GM19035 (cell line): ENCODE results near the gene STRAP.
"Not testable (repeated sequence)": the region's sequence is repeated elsewhere in the genome, so short reads cannot be mapped to it uniquely, and the experiment has no call there.

Experiments used
- ATAC-seq: cut with Tn5 transposase; IDR thresholded peaks from one replicate; pipeline ENCODE4 v1.9.1; 2021; ENCODE audit not compliant: unreplicated experiment

STRAP gene

DNA sequence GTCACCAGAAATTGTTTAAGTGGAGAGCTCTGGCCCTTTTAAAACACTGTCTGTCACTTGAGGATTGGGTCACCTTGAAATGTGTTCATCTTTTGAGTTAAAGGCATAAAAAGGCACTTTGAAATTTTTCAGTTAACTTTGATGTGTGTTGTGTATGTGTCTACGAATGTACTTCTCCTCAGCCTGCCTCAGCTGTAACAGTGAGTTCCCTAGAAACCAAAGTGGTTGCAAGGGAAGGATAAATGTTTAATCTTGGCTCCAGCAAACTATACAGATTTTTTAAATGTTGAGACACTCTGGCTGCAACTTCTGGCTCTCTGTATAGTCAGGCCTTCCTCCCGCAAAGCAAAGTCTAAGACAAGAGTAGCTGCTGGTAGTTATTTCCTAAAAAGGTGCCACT, 37.2 kb downstream of the STRAP start:
- no peak for ATAC-seq

DNA sequence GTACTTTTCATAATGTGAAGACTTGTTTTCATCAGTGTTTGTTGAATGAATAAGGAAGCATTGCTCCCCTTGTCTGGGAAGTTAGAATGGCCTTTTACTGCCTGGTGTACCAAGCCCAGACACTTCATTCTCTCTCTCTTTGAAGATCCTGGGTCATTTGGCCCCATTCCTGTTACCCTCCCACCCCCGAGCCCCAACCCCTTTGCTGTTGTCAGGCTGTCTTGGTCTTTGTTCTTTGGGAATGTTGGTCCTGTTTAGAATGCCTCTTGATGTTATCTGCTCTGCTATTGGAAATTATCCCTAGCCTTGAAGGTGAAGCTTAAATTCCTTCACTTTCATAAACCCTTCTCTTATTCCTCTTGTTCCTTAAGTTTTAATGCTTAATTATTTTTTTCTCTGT, 42.8 kb downstream of the STRAP start:
- ATAC-seq = no peak

DNA sequence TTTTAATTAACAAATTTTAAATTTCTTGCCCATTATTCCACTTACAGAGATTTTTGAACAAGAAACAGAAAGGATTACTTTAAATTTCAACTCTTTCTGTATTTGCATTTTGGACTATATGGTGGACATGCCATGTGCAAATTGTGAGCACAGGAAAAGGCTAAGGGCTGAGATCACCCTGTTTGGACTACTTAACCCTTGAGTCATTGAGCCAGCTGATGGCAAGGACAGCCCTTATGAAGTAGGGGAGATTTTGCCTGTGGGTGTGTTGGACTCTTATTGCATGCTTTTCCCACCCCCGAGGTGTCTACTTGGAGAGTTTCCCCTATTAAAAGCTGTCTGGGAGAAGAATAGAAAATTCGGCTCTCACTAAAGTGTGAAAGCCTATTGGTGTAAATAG, 46.2 kb downstream of the STRAP start:
- no peak for ATAC-seq

DNA sequence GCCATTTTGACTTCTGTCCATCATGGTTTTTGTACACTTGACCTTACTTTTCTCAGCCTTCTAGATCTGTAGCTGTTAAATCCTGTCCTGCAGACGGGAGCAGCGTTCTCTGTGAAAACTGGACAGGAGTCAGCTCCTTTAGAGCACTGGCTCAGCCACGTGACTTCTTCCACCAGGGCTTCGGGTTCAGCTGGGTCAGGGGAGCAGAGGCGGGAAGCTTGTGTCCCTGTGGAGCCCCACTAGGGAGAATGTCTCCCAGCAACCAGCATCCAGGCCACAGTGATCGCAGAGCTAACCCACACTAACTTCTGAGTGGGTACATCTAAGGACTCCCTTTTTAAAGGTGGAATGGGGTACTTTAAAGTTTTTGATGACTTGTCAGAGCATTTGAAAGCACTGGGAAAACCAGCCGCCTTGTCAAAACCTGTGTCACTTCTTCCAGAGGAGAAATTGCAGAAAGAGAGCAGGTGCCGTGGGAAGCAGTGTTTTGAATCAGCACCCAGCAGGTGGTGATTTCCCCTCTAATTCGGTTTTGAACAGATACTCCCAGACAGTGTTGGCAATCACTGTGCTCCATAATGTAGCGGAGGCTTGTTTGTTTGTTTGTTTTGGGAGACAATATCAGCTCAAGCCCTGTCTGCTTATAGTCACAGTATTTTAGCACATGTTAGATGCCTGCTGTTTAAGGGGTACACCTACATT, 46.8 kb downstream of the STRAP start:
- ATAC-seq = no peak

DNA sequence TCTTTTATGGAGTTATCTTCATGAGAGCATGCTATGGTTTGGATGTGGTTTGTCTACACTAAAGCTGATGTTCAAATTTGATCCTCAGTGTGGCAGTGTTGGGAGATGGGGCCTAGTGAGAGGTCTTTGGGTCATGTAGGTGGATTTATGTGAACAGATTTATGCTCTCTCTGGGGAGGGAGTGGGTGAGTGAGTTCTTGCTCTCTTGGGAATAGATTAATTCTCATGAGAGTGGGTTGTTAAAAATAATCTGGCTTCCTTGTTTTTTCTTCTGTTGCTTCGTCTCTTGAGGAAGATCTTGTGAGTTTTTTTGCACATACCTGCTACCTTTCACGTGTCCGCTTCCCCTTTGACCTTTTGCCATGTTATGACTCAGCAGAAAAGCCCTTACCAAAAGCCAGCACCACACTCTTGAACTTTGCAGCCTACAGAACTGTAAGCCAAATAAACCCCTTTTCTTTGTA, 49.4 kb downstream of the STRAP start:
- no peak for ATAC-seq

DNA sequence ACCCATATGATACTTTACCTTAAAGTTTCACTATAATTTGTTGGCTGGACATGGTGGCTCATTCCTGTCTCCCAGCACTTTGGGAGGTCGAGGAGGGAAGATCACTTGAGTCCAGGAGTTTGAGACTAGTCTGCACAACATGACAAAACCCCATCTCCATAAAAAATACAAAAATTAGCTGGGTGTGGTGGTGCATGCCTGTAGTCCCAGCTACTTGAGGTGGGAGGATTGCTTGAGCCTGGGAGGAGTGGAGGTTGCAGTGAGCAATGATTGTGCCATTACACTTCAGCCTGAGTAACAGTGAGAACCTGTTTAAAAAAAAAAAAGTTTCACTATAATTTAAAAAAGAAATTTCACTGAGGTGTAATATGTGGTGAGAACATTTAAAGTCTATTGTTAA, 50.1 kb downstream of the STRAP start:
- no peak for ATAC-seq

DNA sequence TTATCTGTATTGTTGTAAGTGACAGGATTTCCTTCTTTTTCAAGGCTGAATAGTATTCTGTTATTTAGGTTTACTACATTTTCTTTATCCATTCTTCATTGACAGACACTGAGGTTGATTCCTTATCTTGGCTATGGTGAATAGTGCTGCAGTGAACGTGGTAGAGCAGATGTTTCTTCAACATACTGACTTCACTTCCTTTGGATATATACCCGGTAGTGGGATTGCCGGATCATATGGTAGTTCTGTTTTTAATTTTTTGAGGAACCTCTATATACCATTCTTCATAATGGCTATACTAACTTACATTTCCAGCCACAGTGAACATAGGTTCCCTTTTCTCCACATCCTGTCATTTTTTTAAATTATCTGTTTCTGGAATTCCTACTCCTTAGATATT, 50.8 kb downstream of the STRAP start:
- no peak for ATAC-seq

DNA sequence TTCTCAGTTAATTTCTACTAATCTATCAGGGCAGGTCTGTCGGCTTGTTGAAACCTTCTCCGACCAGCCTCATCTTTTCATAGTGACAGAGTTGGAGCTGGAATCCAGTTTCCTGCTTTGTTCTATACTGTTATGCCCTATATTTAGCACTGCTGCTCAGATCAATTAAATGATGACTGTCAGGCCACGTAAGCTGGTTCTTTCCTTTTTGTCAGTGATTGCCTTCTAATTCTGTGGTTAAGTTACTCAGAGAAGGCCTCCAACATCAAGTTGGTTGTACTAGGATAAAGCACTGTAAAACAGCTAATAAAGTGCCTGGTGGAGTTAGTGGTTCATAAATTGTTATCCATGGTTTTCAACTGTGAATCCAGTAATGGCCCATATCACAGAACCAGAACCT, 51.6 kb downstream of the STRAP start:
- ATAC-seq = no peak

DNA sequence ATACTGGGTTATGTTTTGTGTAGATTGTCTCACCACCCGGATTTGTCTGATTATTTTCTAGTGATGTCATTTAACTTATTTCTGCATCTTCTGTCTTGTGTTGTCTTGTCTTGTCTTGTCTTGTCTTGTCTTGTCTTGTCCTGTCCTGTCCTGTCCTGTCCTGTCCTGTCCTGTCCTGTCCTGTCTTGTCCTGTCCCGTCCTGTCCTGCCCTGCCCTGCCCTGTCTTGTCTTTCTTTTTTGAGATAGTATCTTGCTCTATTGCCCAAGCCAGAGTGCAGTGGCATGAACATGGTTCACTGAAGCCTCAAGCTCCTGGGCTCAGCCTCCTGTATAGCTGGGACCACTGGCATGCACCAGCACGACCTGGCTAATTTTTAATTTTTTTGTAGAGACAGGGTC, 54.6 kb downstream of the STRAP start:
- no peak for ATAC-seq

DNA sequence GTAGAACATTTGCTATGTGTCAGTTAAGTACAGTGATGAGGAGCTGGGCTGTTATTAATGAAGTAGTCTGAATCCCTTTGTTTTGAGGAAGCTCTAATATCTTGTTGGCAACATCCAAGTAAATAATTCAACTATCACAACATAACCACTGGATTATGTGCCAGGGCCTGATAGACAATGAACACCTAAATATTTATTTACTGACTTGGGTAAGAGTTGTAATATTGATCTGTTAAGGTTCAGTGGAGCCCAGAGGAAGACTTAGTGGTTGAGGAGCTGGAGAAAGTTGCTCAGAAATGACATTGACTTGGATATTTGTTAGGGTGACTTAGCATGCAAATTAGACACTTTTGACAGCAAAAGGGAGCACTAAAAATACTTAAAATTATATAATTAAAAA, 55.7 kb downstream of the STRAP start:
- ATAC-seq = no peak

DNA sequence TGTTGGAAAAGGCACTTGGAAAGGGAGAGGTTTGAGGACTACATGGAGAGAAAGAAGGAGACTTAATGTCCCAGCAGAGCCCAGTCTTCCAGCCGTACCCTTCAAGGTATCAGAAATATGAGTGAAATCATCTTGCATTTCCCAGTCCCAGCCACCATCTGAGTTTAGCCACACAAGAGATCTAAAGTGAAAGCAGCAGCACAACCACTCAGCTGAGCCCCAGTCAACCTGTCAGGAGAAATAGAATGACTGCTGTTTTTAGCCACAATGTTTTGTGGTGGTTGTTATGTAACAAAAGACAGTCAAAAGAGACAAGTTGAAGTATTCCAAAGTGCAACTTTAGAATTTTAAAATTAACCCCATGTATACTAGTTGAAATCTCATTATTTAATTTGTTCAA, 56.9 kb downstream of the STRAP start:
- no peak for ATAC-seq

DNA sequence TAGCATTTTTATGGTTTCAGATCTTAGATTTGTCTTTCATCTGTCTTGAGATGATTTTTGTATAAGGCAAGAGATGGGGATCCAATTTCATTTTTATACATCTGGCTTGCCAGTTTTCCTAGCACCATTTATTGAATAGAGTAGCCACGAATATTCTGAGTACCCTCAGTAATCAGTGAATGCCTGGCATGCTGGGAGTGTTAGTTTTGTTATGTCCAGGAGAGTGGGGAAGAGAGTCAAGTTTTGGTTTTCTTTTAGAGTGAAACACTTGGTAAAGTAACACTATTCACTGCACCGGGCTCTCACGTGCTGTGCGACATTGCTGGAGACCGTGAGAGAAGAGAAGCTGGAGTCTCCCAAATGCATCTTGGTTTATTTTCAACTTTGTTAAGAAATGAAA, 60.3 kb downstream of the STRAP start:
- no peak for ATAC-seq

DNA sequence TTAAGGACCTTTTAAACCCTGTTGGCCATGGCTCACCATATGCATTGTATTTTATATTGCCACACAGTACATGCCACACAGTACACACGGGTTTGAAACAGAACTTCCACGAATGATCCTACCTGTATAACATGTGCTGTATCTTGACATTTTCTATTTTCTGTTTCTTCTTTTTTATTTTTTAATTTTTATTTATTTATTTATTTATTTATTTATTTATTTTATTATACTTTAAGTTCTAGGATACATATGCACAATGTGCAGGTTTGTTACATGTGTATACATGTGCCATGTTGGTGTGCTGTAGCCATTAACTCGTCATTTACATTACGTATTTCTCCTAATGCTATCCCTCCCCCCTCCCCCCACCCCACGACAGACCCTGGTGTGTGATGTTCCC, 61.3 kb downstream of the STRAP start:
- not testable (repeated sequence) for ATAC-seq

DNA sequence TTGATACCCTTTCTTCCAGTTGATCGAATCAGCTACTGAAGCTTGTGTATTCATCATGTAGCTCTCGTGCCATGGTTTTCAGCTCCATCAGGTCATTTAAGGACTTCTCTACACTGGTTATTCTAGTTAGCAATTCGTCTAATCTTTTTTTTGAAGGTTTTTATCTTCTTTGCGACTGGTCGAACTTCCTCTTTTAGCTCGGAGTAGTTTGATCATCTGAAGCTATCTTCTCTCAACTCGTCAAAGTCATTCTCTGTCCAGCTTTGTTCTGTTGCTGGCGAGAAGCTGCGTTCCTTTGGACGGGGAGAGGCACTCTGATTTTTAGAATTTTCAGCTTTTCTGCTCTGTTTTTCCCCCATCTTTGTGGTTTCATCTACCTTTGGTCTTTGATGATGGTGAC, 66.3 kb downstream of the STRAP start:
- not testable (repeated sequence) for ATAC-seq
